Adipose tissue (tissue), 3 donors: ENCODE data around the gene KLB. TPM values are rescaled to one million over a fixed set of nuclear protein-coding genes. Genes with fewer than 3 reads are reported as not detected.
"Not testable (repeated sequence)": the region's sequence is repeated elsewhere in the genome, so short reads cannot be mapped to it uniquely, and the experiment has no call there.

Experiments
- H3K27ac ChIP-seq: one replicate; pipeline ENCODE4 v1.5.1; 2013; ENCODE audit warnings: low read depth, low read length
- WGBS, 3 donors: extraction: QIAGEN DNeasy Blood & Tissue Kit; methylation state at CpG; one replicate each; pipeline ENCODE4 v1.1.7; 2013; 5-methylcytosine and 5-hydroxymethylcytosine counted together
- polyA plus RNA-seq, 3 donors: library from polyadenylated mRNA; stranded (reverse); fragments of 200-250 nt; gene quantifications; one replicate each; pipeline ENCODE4 v1.2.3, GENCODE V29; 2013
- donor health status: healthy with polysubstance abuse.
- donor health status: Bipolar disorder and iron deficiency.
- donor health status: healthy.

KLB gene
- polyA plus RNA-seq, 3 donors: 3.9 to 23.6 (median 7.8) TPM

GRCh38 chr4:39415678-39416283 is 9.1 kb downstream of the KLB start:
- H3K27ac ChIP-seq: no peak overlapping the region
- 27 to 54% (median 52%) methylated on average over 2 of the region's 2 CpGs for WGBS, 3 donors

GRCh38 chr4:39422247-39422646 is 15.5 kb downstream of the KLB start:
- no peak overlapping the region for H3K27ac ChIP-seq
- WGBS, 3 donors: 43 to 93% (median 85%) methylated on average over 3 of the region's 3 CpGs

- 36 to 90% (median 89%) methylated on average over 1 of the region's 1 CpG for WGBS, 3 donors
- not testable (repeated sequence) for H3K27ac ChIP-seq
Observed at GRCh38 chr4:39425297-39425696, 18.6 kb downstream of the KLB start.

- H3K27ac ChIP-seq: no peak overlapping the region
- 89 to 100% (median 92%) methylated on average over 1 of the region's 1 CpG for WGBS, 3 donors
Observed at GRCh38 chr4:39426728-39427127, 20.0 kb downstream of the KLB start.

GRCh38 chr4:39427520-39428114 is 20.9 kb downstream of the KLB start:
- WGBS, 3 donors: 52 to 70% (median 61%) methylated on average over 10 of the region's 10 CpGs
- no peak overlapping the region for H3K27ac ChIP-seq

- 60 to 74% (median 67%) methylated on average over 4 of the region's 4 CpGs for WGBS, 3 donors
- no peak overlapping the region for H3K27ac ChIP-seq
Observed at GRCh38 chr4:39429476-39430334, 23.0 kb downstream of the KLB start.

GRCh38 chr4:39433878-39434492 is 27.3 kb downstream of the KLB start:
- no peak overlapping the region for H3K27ac ChIP-seq
- 87 to 92% (median 92%) methylated on average over 11 of the region's 11 CpGs for WGBS, 3 donors

- WGBS, 3 donors: 59 to 68% (median 67%) methylated on average over 7 of the region's 7 CpGs
- no peak overlapping the region for H3K27ac ChIP-seq
Observed at GRCh38 chr4:39435659-39436563, 29.2 kb downstream of the KLB start.

- WGBS, 3 donors: 88 to 95% (median 89%) methylated on average over 2 of the region's 2 CpGs
- H3K27ac ChIP-seq: no peak overlapping the region
Observed at GRCh38 chr4:39441593-39441992, 34.9 kb downstream of the KLB start.

- WGBS, 3 donors: 72 to 90% (median 89%) methylated on average over 4 of the region's 4 CpGs
- no peak overlapping the region for H3K27ac ChIP-seq
Observed at GRCh38 chr4:39442998-39443397, 36.3 kb downstream of the KLB start.

- 85 to 90% (median 87%) methylated on average over 20 of the region's 20 CpGs for WGBS, 3 donors
- no peak overlapping the region for H3K27ac ChIP-seq
Observed at GRCh38 chr4:39446483-39446841, 39.7 kb downstream of the KLB start.

- no peak overlapping the region for H3K27ac ChIP-seq
- WGBS, 3 donors: 12 to 42% (median 13%) methylated on average over 61 of the region's 61 CpGs
Observed at GRCh38 chr4:39446842-39447573, 40.3 kb downstream of the KLB start.

GRCh38 chr4:39450618-39451017 is 43.9 kb downstream of the KLB start:
- 20 to 71% (median 55%) methylated on average over 2 of the region's 2 CpGs for WGBS, 3 donors
- H3K27ac ChIP-seq: no peak overlapping the region

- WGBS, 3 donors: 88 to 93% (median 91%) methylated on average over 6 of the region's 6 CpGs
- H3K27ac ChIP-seq: no peak overlapping the region
Observed at GRCh38 chr4:39451423-39452023, 44.8 kb downstream of the KLB start.

- no peak overlapping the region for H3K27ac ChIP-seq
- 89 to 91% (median 91%) methylated on average over 6 of the region's 6 CpGs for WGBS, 3 donors
Observed at GRCh38 chr4:39452153-39452859, 45.6 kb downstream of the KLB start.

GRCh38 chr4:39452860-39453587 is 46.3 kb downstream of the KLB start:
- WGBS, 3 donors: 75 to 84% (median 83%) methylated on average over 11 of the region's 11 CpGs
- H3K27ac ChIP-seq: no peak overlapping the region
